GM21619 (cell line): ENCODE results near the gene MUC4.

Source experiments
- ATAC-seq: cut with Tn5 transposase; IDR thresholded peaks from one replicate; pipeline ENCODE4 v1.9.1; 2021; ENCODE audit not compliant: unreplicated experiment

Gene MUC4

GRCh38 chr3:195811756-195812155 is at the start of gene MUC4:
Gene MUC4, minus strand, starts transcription at chr3:195811929. Its CDS starts 112 bp downstream, at chr3:195811817.
- ATAC-seq, result no peak

GRCh38 chr3:195860456-195860855 is 48.7 kb upstream of the MUC4 start:
- ATAC-seq, result no peak

GRCh38 chr3:195859846-195860411 is 48.2 kb upstream of the MUC4 start:
- no peak for ATAC-seq

- no peak for ATAC-seq
Observed at GRCh38 chr3:195859061-195859845, 47.5 kb upstream of the MUC4 start.

GRCh38 chr3:195856410-195857084 is 44.8 kb upstream of the MUC4 start:
- no peak for ATAC-seq

- no peak for ATAC-seq
Observed at GRCh38 chr3:195855471-195856409, 44.0 kb upstream of the MUC4 start.

GRCh38 chr3:195854628-195855294 is 43.0 kb upstream of the MUC4 start:
- no peak for ATAC-seq

GRCh38 chr3:195853996-195854395 is 42.3 kb upstream of the MUC4 start:
- ATAC-seq, result no peak

GRCh38 chr3:195853036-195853435 is 41.3 kb upstream of the MUC4 start:
- no peak for ATAC-seq

GRCh38 chr3:195850857-195851543 is 39.3 kb upstream of the MUC4 start:
- peak; percentile 91 for ATAC-seq

- ATAC-seq, result no peak
Observed at GRCh38 chr3:195849322-195850074, 37.8 kb upstream of the MUC4 start.

GRCh38 chr3:195847055-195847950 is 35.6 kb upstream of the MUC4 start:
- no peak for ATAC-seq

GRCh38 chr3:195845483-195845882 is 33.8 kb upstream of the MUC4 start:
- no peak for ATAC-seq

- no peak for ATAC-seq
Observed at GRCh38 chr3:195844671-195845218, 33.0 kb upstream of the MUC4 start.

GRCh38 chr3:195839260-195840010 is 27.7 kb upstream of the MUC4 start:
- ATAC-seq, result no peak

GRCh38 chr3:195838714-195839113 is 27.0 kb upstream of the MUC4 start:
- peak; percentile 83 for ATAC-seq

- no peak for ATAC-seq
Observed at GRCh38 chr3:195836476-195837135, 24.9 kb upstream of the MUC4 start.
